SKM-1 treated with dmso at 0.1 percent for 144 hours (cell line): ENCODE data around the gene SFN.
"Not testable (repeated sequence)": the region's sequence is repeated elsewhere in the genome, so short reads cannot be mapped to it uniquely, and the experiment has no call there.

Experiments used
- DNase-seq: peaks from one replicate; lab custom pipeline; 2025; ENCODE audit not compliant: unreplicated experiment; lab: John Stamatoyannopoulos, UW

Gene SFN

DNA sequence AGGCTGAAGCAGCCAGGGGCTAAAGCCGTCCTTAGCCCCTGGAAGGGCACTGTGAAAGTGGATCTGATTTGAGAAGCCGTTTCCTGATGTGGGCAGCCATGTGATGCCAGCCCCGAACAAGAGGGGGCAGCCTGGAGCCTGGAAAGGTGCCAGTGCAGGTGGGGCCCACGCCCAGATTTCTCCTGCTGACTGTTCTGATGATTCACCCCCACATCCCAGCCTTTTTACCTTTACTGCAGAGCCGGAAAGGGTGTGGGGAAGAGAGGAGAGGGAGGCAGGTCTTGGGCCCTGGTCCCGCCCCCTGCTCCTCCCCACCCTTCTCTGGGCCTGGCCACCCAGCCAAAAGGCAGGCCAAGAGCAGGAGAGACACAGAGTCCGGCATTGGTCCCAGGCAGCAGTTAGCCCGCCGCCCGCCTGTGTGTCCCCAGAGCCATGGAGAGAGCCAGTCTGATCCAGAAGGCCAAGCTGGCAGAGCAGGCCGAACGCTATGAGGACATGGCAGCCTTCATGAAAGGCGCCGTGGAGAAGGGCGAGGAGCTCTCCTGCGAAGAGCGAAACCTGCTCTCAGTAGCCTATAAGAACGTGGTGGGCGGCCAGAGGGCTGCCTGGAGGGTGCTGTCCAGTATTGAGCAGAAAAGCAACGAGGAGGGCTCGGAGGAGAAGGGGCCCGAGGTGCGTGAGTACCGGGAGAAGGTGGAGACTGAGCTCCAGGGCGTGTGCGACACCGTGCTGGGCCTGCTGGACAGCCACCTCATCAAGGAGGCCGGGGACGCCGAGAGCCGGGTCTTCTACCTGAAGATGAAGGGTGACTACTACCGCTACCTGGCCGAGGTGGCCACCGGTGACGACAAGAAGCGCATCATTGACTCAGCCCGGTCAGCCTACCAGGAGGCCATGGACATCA is at the start of gene SFN:
SFN (plus strand) TSS at position 369 of the 904 bp plus-strand sequence; CDS start at position 433, 64 bp downstream.
- DNase-seq = no peak

DNA sequence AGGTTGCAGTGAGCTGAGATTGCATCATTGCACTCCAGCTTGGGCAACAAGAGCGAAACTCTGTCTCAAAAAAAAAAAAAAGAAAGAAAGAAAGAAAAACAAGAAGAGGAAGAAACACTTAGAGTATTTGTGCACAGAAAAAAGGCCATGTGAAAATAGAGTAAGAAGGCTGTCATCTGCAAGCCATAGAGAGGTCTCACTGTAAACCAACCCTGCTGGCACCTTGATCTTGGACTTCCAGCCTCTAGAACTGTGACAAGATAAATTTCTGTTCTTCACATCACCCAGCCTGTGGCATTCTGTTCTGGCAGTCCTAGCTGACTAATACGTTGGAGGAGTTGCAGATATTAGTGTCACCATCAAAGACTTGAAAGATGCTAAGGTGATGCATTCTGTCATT is 48.6 kb upstream of the SFN start:
- no peak for DNase-seq

DNA sequence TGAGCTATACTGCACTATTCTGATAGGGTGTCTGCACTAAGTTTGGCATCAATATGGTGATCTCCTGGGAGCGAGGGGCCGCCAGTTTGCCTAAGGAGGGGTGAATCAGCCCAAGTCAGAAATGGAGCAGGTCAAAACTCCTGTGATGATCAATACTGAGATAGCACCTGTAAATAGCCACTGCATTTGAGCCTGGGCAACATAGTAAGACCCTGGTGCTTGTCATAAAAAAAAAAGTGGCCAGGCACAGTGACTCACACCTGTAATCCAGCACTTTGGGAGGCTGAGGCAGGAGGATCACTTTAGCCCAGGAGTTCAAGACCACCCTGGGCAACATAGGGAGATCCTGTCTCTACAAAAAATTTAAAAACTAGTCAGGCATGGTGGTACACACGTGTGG is 48.1 kb upstream of the SFN start:
- DNase-seq = no peak

DNA sequence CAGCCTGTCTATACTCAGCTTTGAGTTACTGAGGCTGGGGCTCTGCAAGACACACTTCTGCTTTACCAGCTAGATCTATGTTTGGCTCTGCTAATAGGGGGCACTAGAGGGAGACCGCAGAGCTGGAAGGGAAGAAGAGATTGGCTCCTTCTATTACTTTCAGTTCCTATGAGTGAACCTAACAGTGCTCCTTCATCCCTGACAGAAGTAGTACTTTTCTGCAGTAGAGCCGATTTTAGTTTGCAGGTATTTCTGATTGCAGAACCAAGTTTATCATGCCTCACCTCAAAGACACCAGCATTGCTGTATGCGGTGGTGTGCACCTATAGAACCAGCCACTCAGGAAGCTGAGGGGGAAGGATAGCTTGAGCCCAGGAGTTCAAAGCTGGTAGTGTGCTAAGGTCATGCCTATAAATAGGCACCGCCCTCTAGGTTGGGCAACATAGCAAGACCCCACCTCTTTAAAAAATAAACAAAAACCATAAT is 42.1 kb upstream of the SFN start:
- peak; percentile 91 for DNase-seq

DNA sequence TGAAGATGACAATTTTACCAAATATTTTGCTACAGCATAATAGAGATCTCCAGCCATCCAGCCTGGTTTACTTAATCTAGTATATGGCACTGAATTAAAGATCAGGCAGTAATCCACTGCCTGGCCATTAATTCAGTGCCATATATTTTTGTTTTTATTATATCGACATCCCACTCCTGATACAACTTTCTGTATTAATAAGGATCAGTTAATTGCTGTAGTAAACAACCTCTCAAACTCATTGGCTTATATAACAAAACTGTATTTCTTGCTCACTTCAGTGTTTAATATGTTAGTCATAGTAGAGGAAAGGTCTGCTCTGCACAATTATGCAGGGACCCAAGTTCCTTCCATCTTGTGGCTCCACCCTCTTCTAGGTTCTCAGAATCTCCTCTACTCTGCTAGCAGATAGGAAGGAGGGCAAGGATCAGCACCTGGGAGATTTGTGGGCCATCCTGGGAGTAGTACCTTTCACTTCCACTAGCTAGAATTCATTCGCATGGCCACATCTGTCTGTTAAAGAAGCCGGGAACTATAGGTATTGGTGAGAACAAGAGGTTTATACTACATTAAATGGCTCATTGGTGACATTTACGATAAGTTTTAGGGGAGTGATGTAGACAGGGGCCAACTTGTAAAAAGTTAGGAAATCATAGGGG is 40.1 kb upstream of the SFN start:
- no peak for DNase-seq

DNA sequence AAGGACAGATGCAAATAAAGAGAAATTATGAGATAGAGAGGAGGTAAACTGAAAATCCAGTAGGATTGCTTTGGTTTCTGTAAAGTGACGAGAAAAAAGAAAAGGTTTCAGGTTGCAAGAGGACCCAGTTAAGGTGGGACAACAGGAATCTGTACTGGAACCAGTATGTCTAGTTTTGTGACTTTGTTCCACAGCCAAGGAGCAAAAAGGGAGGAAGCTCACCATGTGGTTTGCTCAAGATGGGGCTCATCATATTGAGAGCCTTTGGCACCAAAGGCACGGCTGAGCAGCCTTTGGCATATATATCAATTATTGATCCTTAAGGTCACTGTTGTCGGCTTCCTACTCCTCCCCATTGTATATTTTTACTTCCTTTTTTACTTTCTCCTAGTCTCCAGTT is 38.2 kb upstream of the SFN start:
- no peak for DNase-seq

DNA sequence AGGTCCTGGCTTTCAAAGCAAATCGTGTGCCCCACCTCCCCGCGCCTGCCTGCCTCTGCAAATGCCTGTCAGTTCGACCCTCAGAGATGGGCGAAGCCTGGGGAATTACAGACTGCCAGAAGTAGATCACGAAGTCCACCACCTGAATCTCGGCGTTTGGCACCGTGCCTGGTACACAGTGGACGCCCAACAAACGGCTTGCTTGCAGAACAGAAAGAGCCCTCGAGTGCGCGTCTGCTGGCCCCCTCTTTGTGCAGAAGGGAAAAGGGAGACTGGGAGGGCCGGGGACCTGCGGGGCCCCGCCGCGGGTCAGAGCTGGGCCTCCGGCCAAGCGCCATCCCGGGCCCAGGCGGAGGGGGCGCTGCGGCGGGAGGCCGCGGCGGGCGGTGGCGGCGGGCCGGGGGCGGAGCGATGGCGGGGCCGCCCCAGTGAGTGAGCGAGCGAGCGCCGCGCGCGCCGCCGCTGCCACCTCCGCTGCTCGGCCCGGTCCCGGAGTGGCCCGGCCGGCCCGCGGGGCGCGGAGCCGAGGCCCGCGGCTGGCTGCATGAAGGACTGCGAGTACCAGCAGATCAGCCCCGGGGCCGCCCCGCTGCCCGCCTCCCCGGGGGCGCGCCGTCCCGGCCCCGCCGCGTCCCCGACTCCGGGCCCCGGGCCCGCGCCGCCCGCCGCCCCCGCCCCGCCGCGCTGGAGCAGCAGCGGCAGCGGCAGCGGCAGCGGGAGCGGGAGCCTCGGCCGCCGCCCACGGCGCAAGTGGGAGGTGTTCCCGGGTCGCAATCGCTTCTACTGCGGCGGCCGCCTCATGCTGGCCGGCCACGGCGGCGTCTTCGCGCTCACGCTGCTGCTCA is 36.5 kb upstream of the SFN start, which contains the start of gene ZDHHC18:
ZDHHC18 (plus strand) TSS at position 428 of the 845 bp plus-strand sequence; CDS start at position 545, 117 bp downstream.
- peak; percentile 65 for DNase-seq

DNA sequence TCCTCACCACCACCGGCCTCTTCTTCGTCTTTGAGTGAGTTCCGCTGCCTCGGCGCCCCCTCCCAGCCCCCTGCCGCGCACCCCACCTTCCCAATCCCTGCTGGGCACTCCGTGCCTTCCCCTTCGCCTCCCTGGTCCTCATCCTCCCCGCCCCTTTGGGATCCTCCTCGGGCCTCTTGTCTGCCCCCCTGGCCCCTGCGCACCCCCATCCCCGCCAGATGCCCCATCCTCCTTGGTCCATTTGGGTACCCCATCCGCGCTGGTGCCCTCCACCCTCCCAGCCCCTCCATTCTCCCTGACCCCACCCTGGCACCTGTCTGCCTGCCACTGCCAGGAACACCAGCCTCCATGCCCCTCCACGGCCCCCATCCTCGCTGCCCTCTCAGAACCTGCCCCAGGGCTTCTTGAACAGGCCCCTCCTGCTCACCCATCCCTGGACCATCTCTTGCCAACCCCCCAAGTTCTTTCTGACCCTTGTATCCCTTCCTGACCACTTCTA is 35.8 kb upstream of the SFN start:
- DNase-seq = no peak

DNA sequence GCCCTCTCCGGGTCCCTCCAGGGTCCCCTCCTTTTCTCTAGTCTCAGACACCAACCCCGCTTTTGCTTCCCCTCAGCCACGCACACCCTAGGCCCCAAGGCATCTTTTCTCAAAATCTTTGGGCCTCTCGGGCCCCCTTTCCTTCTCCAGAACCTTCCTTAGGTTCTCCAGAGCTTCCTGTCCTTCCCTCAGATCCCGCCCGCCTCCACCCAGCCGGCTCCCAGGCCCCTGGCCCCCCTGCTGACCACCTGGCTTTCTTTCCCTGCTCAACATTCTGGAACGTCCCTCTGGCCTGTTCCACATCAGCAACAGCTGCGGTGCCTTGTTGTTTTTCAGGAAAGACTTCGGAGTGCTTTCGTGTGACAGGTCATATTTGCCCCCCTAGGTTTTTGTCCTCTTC is 35.3 kb upstream of the SFN start:
- DNase-seq = no peak

DNA sequence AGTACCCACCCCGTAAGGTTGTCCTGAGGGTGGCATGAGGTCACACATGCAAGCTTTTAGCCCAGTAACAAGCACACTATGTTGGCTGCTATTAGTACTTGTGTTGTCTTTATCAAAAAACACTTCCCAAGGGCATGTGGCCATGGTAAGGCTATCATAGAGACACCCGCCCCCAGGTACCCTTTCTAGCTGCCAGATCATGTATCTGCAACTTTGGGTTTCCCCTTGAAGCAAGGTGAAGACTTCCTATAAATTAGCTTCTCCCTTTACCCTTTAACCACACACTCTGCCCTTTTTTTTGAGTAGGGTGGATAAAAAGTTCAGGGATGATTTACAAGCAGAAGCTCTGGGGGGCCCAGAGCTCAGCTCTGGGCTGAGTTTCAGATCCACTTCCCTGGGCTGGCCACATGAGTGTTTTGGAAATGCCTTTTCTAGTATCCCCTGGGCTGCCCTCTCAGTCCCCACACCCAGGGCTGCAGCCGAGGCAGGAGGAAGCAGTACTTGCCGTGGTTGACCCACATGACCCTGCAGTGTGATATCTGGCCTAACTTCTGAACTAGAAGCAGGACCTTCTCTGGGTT is 34.4 kb upstream of the SFN start:
- DNase-seq = peak; percentile 62

DNA sequence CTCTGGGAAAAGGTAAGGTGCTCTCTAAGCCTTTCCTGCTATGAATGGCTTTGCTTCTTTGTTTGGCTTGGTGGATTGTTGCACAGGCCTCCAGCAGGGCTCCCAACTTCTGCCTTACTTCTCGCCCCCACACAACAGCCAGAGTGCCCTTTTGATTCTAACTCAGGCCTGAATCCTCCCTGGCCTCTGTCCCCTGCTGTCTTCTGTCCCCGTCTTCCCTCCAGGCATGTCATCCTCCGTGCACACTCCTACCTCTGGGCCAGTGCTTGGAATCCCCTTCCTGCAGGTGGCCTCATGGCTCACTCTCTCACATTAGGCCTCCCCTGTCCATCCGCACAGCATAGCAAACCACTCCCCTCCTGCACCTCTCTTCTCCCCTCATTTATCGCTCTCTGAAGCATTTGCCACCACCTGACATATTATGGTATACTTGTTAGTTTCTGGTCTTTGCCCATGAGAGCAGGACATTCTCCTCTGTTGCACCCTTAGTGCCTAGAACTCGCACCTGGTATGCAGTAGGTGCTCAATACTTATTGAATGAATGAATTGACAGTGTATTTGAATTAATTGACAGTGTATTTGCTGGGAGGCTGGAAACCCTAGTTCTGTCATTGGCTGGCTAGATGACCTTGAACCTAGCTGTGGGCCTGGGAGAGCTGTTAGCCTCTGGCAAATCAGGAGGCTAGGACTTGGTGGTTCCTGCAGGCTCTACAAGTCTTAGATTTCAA is 33.6 kb upstream of the SFN start:
- DNase-seq = no peak

DNA sequence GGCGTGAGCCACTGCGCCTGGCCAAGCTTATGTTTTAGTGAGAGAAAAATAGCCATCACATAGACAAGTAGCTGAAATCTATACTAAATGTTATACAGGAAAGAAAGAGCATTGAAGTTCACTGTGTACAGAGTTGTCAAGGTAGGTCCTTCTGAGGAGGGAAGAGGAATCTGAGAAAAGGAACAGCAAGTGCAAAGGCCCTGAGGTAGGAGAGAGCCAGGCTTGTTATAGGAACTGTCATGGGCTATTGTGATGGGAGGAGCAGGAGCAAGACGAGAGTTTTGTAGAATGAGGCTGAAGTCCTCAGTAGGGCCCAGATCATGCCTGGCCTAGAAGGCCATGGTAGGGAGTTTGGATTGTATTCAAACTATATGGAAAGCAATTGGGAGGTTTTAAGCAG is 31.9 kb upstream of the SFN start:
- no peak for DNase-seq

DNA sequence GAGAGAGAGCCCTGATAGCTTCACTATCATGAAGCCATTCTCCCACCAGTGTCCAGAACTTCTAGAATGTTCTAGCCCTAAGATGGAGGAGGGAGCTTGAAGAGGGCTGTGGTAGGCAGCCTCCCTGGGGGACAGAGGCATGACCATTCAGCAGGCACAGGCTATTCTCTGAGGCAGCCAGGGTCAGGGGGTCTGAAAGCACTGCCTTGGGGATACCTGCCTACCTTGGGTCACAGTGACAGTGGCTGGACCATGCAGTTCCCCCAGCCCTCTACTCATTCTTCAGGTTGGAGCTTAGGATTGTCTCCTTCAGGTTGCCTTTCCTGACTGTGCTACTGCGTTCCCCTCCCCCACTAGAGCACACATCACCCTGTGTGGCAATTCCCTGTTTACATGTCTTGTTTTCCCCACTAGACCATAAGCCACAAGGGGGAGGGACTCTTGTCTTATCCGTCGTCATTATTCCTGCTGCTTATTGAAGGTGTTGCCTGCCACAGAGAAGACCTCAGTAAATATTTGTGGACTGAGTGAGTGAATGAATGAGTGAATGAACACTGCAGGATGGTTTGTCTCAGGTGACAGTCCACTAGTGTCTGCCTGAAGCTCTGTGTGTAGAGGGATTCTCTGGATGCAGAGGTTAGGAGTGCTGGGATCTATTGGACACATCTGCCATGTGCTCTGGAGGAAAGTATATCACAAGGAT is 31.3 kb upstream of the SFN start:
- DNase-seq = no peak

DNA sequence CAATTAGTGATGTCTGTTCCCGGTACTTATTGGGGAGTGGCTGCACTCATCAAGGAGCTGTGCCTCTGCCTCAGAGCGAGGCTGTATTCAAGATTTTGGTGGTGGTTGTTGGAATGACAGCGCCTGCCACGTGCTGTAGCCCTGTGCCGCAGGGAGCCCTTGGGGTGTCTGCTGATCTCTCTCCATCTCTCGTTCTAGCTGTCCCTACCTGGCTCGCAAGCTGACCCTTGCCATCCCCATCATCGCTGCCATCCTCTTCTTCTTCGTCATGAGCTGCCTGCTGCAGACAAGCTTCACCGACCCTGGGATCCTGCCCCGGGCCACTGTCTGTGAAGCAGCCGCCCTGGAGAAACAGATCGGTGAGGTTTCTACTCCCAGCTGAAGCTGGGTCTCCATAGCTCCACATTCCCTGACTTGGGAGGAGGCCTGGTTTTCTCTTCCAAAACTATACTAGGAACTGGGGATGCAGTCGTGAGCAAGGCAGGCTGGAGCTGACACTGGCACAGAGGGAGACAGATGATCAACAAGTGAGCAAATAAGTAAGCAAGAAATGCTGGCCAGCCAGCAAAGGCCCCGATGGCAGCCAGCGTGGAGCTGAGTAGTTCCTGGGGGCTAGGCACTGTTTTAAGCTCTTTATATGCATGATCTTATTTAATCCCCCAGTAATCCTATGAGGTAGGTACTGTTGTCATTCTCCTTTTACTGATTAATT is 30.5 kb upstream of the SFN start:
- no peak for DNase-seq

DNA sequence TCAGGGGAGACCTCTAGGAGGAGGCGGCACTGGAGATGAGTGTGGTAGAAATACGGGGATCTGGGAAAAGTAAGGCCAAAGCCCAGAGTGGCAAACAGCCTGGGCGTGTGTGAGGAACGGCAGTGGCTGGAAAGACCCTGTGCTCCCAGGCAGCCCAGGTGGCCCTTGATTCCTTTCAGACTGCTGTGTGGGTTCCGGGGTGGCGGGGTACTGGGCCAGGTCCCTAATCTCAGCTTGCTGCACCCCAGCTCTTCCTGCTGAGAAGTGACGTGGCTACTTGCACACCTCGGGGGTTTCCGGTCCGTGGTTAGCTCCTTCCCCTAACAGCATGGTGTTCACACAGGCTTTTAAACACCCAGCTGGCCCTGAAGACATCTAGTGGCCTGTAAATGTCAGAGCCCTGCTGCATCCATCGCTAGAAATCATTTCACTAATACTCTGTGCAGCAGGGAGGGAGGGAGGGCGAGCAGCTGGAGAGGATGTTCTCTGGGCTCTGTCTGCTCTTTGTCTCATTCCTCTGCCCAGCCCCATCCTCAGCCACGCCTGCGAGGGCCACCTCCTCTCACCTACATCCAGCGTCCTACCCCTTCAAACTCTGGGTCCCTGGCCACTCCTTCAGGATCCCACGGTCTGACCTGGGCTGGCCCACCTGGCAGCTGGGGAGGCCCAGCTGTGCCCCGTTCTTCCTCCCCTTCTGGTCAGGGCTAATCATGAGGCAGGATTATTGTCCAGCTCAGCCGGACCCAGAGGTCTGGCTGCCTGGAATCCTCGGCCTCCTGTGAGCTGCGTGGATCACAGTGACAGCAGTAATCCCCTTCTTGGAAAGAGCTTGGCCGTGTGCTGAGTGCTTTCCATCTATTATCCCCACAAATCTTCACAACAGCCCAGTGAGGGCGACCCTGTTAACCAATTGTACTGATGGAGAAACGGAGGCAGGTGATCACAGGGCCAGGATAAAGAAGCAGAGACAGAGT is 29.2 kb upstream of the SFN start:
- peak; percentile 11 for DNase-seq

DNA sequence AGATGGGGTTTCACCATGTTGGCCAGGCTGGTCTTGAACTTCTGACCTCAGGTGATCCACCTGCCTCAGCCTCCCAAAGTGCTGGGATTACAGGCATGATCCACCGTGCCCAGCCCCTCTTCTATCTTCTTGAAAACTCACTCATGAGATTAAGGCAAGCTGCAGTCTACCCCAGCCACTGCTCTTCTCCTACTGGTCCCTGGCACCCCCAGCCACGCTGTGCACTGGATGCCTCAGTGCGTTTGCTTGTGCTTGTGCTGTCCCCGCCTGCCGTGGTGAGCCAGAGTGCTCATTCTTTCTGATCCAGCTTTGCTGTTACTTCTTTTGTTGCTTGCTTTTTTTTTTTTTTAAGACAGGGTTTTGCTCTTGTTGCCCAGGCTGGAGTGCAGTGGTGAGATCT is 25.3 kb upstream of the SFN start:
- DNase-seq = not testable (repeated sequence)

DNA sequence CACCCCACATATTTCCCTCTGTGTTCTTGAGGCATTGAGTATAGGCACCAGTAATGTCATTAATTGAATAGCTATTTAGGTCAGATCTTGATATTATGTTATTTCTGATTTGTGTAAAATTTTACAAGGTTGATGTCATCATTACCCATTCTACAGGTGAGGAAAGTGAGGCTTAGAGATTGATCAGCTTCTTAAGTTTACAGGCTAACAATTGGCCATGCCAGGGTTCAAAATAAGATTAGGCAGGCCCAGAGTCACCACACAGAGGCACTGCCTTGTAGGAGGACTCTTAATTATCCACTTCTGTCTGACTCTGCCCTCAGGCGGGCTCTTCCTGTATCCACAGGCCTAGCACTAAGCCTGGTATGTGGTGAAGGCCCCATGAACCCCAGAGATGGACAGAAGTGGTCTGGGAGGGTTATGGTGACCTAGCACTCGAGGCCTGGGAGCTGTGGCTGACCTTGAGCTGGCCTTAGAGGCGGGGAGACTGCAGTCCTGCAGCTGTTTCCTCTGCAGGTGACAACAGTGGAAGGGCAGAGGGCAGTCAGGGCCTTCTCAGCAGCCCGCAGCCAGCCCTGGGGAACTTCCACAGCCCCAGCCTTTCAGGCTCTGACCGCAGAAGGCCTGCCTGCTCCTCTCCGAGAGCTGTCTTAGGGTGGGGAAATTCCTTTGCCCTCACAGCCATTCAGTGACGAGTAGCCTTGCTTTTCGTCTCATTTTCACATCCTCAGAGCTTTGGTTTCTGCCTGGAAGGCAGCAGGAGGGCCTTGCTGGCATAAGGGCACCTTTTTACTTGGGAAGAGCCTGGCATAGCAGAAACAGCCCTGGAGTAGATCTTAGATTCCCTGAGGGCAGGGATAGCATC is 24.2 kb upstream of the SFN start:
- DNase-seq = no peak
